ENCODE results near the gene RNLS.
"Not testable (repeated sequence)": the region's sequence is repeated elsewhere in the genome, so short reads cannot be mapped to it uniquely, and the experiment has no call there.

RNLS gene

DNA sequence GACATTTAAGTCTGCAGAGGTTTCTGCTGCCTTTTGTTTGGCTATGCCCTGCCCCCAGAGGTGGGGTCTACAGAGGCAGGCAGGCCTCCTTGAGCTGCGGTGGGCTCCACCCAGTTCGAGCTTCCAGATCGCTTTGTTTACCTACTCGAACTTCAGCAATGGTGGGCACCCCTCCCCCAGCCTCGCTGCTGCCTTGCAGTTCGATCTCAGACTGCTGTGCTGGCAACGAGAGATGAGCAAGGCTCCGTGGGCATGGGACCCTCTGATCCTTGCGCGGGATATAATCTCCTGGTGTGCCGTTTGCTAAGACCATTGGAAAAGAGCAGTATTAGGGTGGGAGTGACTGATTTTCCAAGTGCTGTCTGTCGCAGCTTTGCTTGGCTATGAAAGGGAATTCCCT, 227.4 kb downstream of the RNLS start:
- in situ Hi-C loops (cut with MboI; ENCODE audit: low sequenced_read_pairs), result not testable (repeated sequence)

DNA sequence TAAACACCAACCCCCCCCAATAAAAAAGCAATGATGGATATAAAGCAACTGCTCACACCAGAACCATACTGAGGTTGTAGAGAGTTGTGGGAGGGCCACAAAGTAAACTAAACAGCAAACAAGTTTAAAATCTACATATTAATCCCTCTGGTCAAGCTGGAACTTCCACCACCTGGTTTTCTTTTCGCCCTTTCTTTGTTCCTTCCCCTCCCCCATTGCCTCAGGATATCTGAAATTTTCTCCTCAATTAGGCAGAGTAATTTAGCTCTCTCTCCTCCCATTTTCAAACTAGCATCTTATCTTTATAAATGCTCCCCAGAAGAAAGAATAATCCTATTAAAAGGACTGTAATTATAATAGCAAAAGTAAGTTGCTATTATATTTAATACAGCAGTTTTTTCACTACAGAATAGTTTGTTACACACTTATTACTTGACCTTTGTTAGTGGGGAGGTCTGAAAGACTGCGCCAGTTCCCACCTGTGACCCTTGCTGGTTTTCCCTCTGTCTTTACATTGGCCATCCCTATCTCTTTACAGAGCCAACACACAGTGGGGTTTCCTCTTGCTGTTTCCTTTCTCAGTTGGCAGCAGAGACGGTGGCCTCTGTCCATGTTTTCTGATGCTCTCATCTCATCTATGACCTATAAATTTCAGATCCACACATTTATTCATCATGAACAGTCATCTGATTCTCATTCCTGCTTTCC, 235.4 kb downstream of the RNLS start:
- in situ Hi-C loops (cut with MboI; ENCODE audit: low sequenced_read_pairs), result no loop called here

DNA sequence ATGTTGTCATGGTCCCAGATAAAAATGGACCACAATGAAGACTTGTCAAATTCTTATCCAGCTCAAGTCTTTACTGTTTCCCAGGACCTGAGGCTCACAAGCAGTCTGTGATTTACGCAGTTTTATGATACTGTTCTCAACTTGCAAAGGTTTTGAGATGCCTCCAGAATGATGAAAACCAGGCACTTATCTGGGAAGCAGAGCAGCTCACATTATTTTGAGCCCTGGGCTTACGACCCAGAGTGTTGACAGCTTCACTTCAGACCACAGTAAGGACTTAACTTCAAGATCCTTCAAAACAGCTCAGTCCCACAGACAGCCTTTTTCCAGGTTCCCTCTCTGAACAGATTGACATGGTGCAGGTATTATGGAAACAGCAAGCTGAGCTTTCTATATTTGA, 236.1 kb downstream of the RNLS start:
- in situ Hi-C loops (cut with MboI; ENCODE audit: low sequenced_read_pairs), result no loop called here

DNA sequence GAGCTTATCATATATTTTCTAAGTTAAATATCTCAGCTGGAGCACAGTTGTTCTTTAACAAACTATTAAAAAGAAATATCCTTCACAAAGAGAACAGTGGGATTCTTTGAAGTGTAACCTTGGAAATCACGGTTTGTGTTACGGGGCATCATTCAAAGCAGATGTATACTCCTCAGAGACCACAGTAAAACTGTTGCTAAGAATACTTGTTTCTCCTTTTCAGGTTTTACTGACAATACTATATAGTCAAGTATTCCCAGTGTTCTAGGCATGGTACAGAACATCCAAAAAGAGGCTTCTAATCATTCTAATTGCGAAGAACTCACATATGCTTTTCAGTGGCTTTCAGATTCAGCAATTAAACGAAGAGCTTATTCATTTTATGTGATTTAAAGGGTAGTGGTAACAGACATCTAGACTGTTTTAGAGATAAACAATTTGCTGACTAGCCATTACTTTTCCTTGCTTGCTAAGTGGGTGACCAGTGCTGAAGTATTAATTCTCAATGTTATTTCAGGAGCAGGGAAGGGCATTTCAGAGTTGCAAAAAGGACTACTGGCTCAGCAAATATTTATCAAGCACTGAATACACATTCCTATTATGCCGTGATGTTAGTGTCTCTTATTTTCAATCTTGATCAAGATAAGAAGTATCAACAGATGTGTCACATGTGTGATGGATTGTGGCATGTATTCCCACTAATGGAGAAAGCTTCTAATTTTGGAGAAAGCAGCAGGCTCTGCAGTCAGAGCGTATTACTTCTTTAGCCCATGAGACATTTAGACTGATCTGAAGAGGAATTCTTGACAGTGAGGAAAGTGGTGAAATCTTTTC, 236.8 kb downstream of the RNLS start:
- in situ Hi-C loops (cut with MboI; ENCODE audit: low sequenced_read_pairs), result no loop called here

DNA sequence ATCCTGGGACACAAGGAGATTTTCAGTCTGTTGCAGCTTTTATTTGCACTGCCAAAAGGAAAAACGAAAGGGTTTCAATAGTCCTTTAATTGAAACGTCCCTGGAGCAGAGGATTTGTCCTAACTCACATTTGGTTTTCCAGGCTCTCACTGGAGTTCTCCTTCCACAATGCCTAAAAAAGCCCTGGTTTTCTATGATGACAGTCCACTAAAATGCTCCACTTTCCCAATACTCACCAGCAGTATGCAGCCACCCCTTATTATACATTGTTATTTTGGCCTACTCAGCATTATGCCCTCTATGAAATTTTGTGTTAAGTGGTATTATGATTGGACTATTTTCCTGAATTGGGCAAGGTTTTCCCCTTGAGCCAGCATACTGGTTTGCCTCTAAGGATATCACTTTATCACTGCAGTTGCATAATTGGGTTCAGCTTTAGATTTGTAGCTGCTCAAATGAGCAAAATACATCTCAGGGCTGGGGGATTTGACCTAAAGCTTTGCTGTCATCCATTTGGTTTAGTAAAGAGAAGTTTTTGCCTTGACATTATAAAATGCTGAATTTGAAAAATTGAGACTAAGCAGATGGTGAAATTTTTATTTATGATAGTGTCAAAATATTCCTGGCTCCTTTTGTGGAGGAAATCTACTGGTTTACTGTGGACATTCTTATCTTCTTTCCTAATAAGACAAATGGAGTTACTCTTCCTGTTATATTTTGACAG, 239.2 kb downstream of the RNLS start:
- in situ Hi-C loops (cut with MboI; ENCODE audit: low sequenced_read_pairs), result no loop called here

DNA sequence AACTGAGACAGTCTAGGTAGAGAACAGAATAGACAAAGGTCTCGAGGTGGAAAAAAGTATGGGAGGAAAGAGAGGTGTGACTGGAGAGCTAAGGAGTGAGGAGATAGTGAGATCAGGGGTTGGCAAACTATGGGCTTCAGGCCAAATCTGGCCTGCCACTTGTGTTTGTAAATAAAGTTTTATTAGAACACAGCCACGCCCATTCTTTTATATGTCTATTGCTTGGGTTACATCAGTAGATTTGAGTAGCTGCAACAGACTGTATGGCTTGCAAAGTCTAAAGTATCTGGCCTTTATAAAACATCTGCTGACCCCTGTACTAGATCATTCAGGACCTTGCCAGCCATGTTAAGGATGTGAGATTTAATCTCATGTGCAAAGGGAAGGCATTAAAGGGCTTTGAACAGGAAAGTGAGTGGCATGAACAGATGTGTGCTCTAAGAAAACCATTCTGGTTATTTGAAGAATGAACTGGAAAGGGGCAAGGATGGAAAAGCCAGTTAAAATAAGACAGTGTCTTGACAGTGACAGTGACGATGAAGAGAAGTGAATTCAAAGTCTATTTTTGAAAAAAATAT, 240.3 kb downstream of the RNLS start:
- in situ Hi-C loops (cut with MboI; ENCODE audit: low sequenced_read_pairs), result no loop called here

DNA sequence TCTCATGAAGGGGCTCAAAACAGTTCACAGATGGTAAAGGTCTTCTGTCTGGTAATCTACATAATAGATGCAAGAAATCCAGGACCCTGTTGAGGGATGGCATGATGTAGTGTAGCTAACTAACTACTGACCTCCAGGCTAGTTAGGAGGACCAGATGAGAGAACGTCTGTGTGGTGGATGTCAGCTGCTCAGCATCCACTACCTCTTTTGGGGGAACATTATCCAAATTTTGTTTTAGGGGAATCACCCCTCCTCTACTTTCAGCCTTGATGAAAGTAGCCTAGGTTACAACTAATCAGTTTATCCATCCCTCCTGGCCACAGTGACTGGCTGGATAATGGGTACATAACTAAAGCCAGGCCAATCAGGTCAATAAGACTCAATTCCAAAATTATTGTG, 246.0 kb downstream of the RNLS start:
- in situ Hi-C loops (cut with MboI; ENCODE audit: low sequenced_read_pairs), result no loop called here

DNA sequence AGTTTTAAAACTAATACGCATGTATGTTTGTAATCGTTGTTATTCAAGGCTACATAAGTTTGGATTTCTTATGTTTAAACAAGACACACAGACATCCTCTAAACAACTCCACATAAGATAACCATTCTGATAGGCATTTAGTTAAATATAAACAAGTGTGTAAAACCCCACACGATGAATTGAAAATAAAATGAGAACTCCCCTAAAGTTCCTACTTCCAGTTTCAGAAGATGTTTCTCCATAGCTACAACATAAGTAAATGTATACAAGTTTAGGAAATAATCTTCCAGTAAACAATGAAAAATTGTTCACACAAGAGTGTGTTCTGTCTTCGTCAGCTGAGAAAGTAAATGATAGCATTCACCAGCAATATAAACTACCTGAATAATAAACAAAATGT, 246.8 kb downstream of the RNLS start:
- in situ Hi-C loops (cut with MboI; ENCODE audit: low sequenced_read_pairs), result no loop called here

DNA sequence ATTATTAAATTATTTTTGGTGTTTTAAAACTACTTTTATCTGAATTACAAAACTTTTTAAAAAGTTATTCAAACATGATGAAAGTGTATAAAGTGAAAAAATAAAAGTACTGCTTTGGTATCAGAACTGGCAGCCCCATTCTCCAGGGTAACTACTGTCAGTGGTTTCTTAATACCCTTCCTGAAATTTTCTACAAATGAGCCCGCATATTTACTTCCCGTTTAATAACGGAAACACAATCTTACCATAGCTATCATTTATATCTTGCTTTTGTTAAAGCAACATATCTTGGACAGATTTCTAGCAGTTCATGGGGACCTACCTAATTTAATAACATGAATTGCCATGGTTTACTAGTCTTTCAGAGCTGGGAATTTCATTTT, 249.9 kb downstream of the RNLS start:
- in situ Hi-C loops (cut with MboI; ENCODE audit: low sequenced_read_pairs), result no loop called here

DNA sequence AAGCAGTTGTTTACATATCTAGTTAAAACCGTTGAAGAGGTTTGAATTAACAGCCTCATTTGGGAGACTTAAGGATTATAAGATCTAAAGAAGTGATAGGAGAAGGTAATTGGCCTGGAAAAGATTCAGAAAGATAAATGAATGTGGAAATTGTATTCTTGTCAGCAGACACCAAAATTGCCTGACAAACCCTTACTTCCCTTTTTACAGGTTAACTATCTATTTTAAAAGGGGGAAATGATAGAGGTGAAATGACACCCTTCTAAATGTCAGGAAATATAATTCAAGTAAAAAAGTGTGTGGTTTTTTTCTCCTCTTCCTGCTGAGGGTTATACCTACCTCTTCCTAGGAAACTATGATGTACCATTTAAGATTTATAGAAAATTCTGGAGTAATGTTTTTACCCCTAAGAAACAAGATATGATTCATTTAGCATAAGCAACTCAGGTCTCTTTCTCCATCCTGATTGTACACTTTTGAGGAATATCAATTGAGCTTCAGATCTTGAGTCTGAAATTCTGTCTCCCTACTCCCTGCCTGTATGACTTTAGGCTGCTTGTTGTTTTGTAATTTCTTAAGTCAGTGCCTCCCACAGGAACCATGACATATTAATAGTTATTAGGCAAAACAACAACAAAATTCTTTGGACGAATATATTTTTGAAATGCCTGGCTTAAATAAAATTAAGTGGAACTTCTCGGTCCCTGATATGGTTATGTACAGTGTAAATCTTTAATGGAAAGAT, 250.4 kb downstream of the RNLS start:
- in situ Hi-C loops (cut with MboI; ENCODE audit: low sequenced_read_pairs), result no loop called here

DNA sequence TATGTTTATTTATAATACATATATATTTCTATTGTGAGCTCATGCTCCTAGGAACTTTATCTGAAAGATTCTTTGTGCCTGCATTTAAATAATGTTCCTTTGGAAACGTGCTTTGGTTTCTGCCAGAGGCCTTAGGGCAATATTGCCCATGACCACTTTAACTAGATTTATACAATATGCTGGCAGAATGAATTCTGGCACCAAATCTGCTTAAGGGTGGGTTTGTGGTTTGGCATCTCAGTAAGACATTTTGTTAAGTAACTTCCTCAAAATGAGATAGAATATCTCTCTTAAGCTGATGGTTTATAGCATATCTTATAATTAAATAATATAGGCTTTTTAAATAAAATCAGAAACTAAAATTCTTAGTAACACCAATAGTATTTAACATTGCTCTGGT, 252.9 kb downstream of the RNLS start:
- in situ Hi-C loops (cut with MboI; ENCODE audit: low sequenced_read_pairs), result no loop called here

DNA sequence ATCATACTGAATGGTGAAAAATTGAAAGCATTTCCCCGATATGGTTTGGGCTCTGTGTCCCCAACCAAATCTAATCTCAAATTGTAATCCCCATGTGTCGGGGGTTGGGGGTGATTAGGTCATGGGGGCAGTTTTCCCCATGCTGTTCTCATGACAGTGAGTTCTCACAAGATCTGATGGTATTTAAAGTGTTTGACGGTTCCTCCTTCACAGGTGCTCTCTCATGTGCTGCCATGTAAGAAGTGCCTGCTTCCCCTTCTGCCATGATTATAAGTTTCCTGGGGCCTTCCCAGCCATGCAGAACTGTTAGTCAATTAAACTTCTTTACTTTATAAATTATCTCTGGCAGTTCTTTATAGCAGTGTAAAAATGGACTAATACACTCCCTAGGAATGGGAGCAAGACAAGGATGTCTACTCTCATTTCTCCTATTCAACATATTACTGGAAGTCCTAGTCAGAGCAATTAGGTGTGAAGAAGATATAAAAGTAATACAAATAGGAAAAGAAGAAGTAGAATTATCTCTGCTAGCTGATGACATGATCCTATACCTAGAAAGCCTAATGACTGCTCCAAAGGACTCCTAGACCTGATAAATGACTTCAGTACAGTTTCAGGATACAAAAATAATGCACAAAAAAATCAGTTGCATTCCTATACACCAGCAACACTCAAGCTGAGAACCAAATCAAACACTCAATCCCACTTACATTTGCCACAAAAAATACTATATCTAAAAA, 260.6 kb downstream of the RNLS start:
- in situ Hi-C loops (cut with MboI; ENCODE audit: low sequenced_read_pairs), result no loop called here

DNA sequence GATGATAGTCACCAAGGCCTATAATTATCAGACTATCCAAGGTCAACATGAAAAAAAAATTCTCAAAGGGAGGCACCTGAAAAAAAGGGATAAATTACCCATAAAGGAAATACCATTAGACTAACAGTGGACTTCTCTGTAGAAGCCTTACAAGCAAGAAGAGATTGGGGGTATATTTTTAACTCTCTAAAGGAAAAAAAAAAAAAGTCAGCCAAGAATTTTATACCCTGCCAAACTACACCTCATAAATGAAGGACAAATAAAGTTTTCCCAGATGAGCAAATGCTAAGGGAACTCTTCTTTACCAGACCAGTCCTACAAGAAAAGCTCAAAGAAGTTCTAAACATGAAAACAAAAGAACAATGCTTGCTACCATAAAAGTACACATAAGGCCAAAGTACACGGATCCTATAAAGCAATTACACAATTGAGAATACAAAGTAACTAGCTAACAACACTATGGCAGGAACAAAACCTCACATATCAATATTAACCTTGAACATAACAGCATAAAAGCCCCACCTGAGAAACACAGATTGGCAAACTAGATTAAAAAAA, 263.1 kb downstream of the RNLS start:
- in situ Hi-C loops (cut with MboI; ENCODE audit: low sequenced_read_pairs), result no loop called here

DNA sequence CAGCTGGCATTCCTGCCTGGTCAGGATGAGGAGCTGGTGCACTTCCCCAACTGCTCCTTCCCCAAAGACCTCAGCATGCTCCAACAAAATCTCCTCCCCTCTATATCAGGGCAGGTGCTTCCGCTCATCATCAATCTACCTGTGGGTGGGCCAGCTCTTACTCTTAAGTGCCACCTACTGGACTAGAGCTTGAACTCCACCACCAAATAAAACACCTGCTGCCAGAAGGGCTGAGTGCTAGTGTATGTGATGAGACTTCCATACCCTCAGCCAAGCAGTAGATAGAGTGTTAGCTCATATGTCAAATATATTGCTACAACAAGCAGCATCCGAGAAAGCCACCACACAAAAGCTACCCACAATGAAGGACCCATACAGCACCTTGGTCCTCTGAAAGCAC, 264.3 kb downstream of the RNLS start:
- in situ Hi-C loops (cut with MboI; ENCODE audit: low sequenced_read_pairs), result no loop called here

DNA sequence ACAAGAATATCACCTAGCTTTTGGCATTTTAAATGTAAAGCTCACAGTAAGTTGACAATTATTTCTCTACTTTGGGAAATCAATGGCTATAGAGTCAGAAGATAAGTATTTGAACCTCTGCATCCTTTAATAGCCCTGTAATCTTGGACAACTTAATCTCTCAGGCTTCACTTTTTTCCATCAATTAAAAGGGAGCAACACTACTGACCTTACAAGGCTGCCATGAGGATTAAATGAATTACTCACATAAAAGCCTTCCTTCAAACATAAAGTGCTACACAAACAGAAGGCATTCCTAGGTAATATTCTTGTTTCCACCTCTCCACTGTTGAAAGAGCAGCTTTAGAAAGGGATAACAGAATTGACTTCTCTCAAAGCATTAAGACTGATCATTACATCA, 266.0 kb downstream of the RNLS start:
- in situ Hi-C loops (cut with MboI; ENCODE audit: low sequenced_read_pairs), result no loop called here

DNA sequence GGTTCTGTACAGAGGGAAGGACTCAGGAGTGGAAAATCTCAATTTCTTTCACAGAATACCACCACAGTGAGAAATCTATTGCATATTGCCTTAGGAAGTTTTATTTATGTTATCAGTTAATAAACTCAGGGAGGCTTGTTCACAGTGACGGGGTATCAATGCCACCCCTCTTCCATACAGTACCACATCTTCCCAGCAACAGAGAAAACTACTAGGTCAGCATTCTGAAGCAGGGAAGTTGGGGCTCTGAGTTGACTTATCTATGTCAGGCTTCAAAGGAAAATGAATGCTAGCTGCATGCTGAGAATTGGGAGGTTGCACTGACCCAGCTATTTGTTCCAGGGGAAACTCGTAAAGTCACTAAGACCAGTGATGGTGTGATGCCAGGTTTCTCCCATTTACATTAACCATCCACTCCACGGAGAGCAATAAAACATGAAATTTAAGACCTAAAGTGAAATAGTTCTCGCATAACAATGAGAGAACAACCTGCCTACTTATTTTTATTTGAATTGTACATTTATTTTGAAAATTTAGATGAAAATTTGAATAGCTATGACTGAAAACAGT, 266.7 kb downstream of the RNLS start:
- in situ Hi-C loops (cut with MboI; ENCODE audit: low sequenced_read_pairs), result no loop called here

DNA sequence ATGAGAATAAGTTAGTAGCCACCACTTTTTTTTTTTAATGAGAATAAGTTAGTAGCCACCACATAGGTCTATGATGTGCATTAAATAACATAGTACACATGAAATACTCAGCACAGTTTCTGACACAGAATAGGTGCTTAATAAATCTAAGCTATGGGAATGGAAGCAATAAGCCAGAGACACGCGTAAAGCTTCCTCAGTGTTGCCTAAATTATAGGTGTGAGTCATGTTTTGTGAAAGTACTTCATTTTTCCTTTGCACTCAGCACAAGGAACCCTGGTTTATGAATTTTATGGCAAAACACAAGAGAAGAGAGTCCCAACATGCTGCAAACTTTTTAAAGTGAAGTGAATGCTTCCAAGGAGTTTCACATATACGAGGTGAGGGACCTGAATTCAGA, 267.4 kb downstream of the RNLS start:
- in situ Hi-C loops (cut with MboI; ENCODE audit: low sequenced_read_pairs), result no loop called here

DNA sequence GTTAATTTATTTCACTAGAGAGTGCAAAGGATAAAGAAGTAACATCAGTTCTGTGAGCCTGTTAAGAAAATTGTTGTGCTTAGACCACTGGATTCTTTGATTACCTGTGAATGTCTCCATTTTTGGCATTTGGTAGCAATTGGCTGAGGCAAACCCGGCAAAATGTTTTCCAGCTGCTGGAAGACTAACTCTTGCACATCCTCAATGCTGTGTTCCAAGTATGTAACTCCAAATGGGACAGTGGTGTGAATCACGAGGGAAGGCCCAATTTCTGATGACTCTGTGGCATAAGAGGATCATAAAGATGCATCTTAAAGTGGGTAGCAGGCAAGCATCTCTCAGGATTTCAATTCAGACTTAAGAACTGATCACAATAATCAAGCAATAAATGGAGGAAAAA, 268.8 kb downstream of the RNLS start:
- in situ Hi-C loops (cut with MboI; ENCODE audit: low sequenced_read_pairs), result no loop called here

DNA sequence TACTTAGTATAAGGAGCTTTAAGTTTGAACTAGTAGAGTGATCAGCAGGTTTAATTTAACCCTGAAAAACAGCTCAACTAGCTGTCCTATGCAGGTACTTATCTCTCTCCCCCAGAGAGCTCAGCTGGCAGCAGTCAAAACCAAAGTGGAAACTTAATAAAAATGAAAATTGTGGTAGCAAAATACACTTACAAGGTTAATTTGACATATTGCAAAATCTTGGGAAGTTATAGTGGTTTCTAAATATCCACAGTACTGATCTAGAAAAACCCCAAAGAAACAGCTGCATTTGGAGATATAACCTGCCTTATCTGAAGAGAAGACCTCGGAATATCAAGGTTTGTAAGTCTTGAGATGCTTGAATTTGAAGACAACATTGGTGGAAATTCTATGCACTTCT, 269.2 kb downstream of the RNLS start:
- in situ Hi-C loops (cut with MboI; ENCODE audit: low sequenced_read_pairs), result no loop called here

DNA sequence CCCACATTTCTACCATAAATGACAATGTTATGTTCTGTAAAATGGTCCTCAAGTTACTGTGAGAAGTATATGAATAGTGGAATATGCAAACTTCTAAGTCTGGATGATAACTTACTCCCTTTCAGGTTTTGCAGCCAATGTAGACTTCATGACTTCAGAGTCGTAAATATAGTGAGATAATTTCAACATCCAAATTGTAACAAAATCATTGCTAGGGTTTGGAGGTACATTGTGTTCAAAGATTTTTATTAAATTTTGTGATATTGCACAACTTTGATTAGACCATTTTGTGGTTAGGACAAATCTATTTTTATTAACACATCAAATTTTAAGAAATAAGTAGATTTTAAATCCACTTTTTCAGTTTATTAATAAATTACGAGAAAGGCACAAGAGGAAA, 270.3 kb downstream of the RNLS start:
- in situ Hi-C loops (cut with MboI; ENCODE audit: low sequenced_read_pairs), result no loop called here

All from hTERT RPE-1 (cell line).